ENCODE results near the gene HOMER2. TPM values are rescaled to one million over a fixed set of nuclear protein-coding genes. Genes with fewer than 3 reads are reported as not detected.

HOMER2 gene
- total and polyA plus RNA-seq, 2 of the 13 experiments (the other 11 are each of a cell fraction or from before 2014, with no cell fraction given): 12.9 to 14.1 TPM

DNA sequence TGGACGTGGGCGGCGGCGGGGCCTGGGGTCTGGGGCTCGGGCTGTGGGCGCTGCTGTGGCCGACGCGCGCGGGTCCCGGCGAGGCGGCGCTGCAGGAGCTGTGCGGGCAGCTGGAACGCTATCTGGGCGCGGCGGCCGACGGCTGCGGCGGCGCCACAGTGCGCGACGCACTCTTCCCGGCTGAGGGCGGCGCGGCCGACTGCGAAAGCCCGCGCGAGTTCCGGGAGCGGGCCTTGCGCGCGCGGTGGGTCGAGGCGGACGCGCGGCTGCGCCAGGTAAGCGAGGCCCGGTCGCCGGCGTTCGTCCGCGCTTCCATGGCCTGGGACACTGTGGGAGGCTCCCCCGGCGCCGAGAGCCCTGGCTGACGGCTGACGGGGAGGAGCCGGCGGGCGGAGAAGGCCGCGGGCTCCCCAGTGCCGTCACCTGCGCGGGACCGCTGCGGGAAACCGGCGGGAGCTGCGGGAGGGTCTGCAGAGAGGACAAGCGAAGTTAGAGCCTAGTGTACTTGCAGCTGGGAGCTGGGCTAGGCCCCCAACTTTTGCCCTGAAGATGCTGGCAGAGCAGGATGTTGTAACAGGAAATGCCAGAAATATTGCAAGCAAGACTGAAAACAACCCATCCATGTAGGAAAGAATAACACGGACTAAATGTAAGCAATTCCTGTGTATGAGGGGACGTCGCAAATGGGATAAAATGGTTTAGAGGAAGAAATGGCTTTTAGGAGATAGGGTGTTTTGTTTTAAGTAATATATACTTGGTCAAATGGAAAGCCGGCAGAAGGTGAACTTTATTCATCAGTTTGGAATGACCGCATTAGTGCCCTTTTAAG is 142.2 kb downstream of the HOMER2 start (continued):
- TF ChIP-seq EHMT2 (IDR thresholded peaks at IDR 0.05; ENCODE audit: borderline replicate concordance, low read depth, low read length) (no peak), ZNF607 (CRISPR knock-in tag; IDR thresholded peaks at IDR 0.05; ENCODE audit: borderline replicate concordance) (no peak), ZNF263 (CRISPR knock-in tag; IDR thresholded peaks at IDR 0.05) (no peak), THAP11 (CRISPR knock-in tag; IDR thresholded peaks at IDR 0.05) (no peak), SIX4 (CRISPR knock-in tag; IDR thresholded peaks at IDR 0.05) (no peak), ZNF766 (CRISPR knock-in tag; IDR thresholded peaks at IDR 0.05; ENCODE audit: borderline replicate concordance) (0 out of 2 replicates have a peak, but pooled peaks have one; percentile 8), EP300 (IDR thresholded peaks at IDR 0.05; ENCODE audit: low read depth in 2 of 2, low read length in 2 of 2) (no peak), EP300 (CRISPR knock-in tag; IDR thresholded peaks at IDR 0.05; ENCODE audit: borderline replicate concordance) (no peak), TOE1 (CRISPR knock-in tag; IDR thresholded peaks at IDR 0.05) (no peak), XBP1 (CRISPR knock-in tag; IDR thresholded peaks at IDR 0.05) (no peak), SETDB1 (CRISPR knock-in tag; IDR thresholded peaks at IDR 0.05; ENCODE audit: borderline replicate concordance) (no peak), SMAD1 (CRISPR knock-in tag; IDR thresholded peaks at IDR 0.05; ENCODE audit: borderline replicate concordance, low read depth) (no peak), ZFP82 (CRISPR knock-in tag; IDR thresholded peaks at IDR 0.05; ENCODE audit: borderline replicate concordance) (no peak), MYC (CRISPR knock-in tag; IDR thresholded peaks at IDR 0.05; ENCODE audit: borderline replicate concordance) (no peak), KAT2B (IDR thresholded peaks at IDR 0.05; ENCODE audit: borderline replicate concordance, low read depth, low read length) (no peak), ASH2L (IDR thresholded peaks at IDR 0.05; ENCODE audit: insufficient read length, low read depth, low read length) (peak; percentile 75), HNRNPL (IDR thresholded peaks at IDR 0.05; ENCODE audit: low read depth, low read length) (no peak), SOX13 (IDR thresholded peaks at IDR 0.05) (no peak), SOX13 (CRISPR knock-in tag; conservative IDR thresholded peaks at IDR 0.05 in 1 of 2, IDR thresholded peaks at IDR 0.05 in 1 of 2) (no peak; a peak in 1 of 4 replicates), ZNF644 (CRISPR knock-in tag; IDR thresholded peaks at IDR 0.05; ENCODE audit: low read depth) (no peak), CENPX (CRISPR knock-in tag; IDR thresholded peaks at IDR 0.05) (no peak), SOX5 (CRISPR knock-in tag; IDR thresholded peaks at IDR 0.05; ENCODE audit: borderline replicate concordance) (no peak; the same call in 1 of the 2 replicates), NFE2L1 (CRISPR knock-in tag; IDR thresholded peaks at IDR 0.05; ENCODE audit: borderline replicate concordance) (no peak)
- TF ChIP-seq, protein P1, sequence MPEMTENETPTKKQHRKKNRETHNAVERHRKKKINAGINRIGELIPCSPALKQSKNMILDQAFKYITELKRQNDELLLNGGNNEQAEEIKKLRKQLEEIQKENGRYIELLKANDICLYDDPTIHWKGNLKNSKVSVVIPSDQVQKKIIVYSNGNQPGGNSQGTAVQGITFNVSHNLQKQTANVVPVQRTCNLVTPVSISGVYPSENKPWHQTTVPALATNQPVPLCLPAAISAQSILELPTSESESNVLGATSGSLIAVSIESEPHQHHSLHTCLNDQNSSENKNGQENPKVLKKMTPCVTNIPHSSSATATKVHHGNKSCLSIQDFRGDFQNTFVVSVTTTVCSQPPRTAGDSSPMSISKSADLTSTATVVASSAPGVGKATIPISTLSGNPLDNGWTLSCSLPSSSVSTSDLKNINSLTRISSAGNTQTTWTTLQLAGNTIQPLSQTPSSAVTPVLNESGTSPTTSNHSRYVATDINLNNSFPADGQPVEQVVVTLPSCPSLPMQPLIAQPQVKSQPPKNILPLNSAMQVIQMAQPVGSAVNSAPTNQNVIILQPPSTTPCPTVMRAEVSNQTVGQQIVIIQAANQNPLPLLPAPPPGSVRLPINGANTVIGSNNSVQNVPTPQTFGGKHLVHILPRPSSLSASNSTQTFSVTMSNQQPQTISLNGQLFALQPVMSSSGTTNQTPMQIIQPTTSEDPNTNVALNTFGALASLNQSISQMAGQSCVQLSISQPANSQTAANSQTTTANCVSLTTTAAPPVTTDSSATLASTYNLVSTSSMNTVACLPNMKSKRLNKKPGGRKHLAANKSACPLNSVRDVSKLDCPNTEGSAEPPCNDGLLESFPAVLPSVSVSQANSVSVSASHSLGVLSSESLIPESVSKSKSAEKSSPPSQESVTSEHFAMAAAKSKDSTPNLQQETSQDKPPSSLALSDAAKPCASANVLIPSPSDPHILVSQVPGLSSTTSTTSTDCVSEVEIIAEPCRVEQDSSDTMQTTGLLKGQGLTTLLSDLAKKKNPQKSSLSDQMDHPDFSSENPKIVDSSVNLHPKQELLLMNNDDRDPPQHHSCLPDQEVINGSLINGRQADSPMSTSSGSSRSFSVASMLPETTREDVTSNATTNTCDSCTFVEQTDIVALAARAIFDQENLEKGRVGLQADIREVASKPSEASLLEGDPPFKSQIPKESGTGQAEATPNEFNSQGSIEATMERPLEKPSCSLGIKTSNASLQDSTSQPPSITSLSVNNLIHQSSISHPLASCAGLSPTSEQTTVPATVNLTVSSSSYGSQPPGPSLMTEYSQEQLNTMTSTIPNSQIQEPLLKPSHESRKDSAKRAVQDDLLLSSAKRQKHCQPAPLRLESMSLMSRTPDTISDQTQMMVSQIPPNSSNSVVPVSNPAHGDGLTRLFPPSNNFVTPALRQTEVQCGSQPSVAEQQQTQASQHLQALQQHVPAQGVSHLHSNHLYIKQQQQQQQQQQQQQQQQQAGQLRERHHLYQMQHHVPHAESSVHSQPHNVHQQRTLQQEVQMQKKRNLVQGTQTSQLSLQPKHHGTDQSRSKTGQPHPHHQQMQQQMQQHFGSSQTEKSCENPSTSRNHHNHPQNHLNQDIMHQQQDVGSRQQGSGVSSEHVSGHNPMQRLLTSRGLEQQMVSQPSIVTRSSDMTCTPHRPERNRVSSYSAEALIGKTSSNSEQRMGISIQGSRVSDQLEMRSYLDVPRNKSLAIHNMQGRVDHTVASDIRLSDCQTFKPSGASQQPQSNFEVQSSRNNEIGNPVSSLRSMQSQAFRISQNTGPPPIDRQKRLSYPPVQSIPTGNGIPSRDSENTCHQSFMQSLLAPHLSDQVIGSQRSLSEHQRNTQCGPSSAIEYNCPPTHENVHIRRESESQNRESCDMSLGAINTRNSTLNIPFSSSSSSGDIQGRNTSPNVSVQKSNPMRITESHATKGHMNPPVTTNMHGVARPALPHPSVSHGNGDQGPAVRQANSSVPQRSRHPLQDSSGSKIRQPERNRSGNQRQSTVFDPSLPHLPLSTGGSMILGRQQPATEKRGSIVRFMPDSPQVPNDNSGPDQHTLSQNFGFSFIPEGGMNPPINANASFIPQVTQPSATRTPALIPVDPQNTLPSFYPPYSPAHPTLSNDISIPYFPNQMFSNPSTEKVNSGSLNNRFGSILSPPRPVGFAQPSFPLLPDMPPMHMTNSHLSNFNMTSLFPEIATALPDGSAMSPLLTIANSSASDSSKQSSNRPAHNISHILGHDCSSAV (CRISPR knock-in tag; IDR thresholded peaks at IDR 0.05; ENCODE audit: borderline replicate concordance): no peak
